IMR-90 (cell line): ENCODE data around the gene NDP. TPM values are rescaled to one million over a fixed set of nuclear protein-coding genes. Genes with fewer than 3 reads are reported as not detected.

Experiments used
- ATAC-seq: fragments of 200-7000 bp; cut with Tn5 transposase; 2 replicates; pipeline ENCODE4 v1.9.1; 2020; ENCODE audit warnings: low read depth, mild to moderate bottlenecking, moderate library complexity
- BruUV-seq: library from RNA; stranded (reverse); fragments of 400-500 nt; replicated peaks from 2 replicates; lab custom pipeline; 2021; lab: Mats Ljungman, UMichigan
- CTCF ChIA-PET: fragments of 300-600 bp; formaldehyde crosslinking; extraction: SDS; loops from one replicate; lab custom pipeline; 2021; ENCODE audit warnings: antibody characterized with exemption; lab: Yijun Ruan, JAX
- POLR2A ChIA-PET: fragments of 300-600 bp; sonication (Branson Sonifier 250); formaldehyde crosslinking; loops from one replicate; lab custom pipeline; 2022; ENCODE audit warnings: antibody characterized with exemption; ENCODE audit not compliant: unreplicated experiment; lab: Charles Lee
- DNase-seq: peaks from one replicate; pipeline ENCODE4 v3.0.0; 2013
- H2AFZ ChIP-seq: replicated peaks from 2 replicates; pipeline ENCODE3; 2013; ENCODE audit warnings: low read length, mild to moderate bottlenecking; ENCODE audit not compliant: poor library complexity
- H2AK5ac ChIP-seq: 2 replicates; pipeline ENCODE4 v1.6.1; 2013; ENCODE audit warnings: low read depth, low read length, inconsistent platforms
- H2AK9ac ChIP-seq: replicated peaks from 2 replicates; pipeline ENCODE3; 2013; ENCODE audit warnings: mild to moderate bottlenecking, low read depth, low read length, moderate library complexity; ENCODE audit not compliant: poor library complexity
- H2BK120ac ChIP-seq: 2 replicates; pipeline ENCODE4 v1.6.1; 2013; ENCODE audit warnings: low read depth, low read length, inconsistent platforms
- H2BK15ac ChIP-seq: 3 replicates; pipeline ENCODE4 v1.6.1; 2013; ENCODE audit warnings: low read depth, low read length, inconsistent platforms
- H2BK20ac ChIP-seq: 2 replicates; pipeline ENCODE4 v1.6.1; 2013; ENCODE audit warnings: low read depth, mild to moderate bottlenecking, inconsistent platforms, low read length, moderate library complexity
- H2BK5ac ChIP-seq: 2 replicates; pipeline ENCODE4 v1.6.1; 2013; ENCODE audit warnings: mild to moderate bottlenecking, low read depth, low read length, inconsistent platforms; ENCODE audit not compliant: poor library complexity, severe bottlenecking
- H3K14ac ChIP-seq: replicated peaks from 2 replicates; pipeline ENCODE4 v1.6.1; 2013; ENCODE audit warnings: low read depth, low read length, inconsistent platforms
- H3K18ac ChIP-seq: 2 replicates; pipeline ENCODE4 v1.6.1; 2013; ENCODE audit warnings: low read depth, low read length, control low read depth
- H3K23ac ChIP-seq: 2 replicates; pipeline ENCODE4 v1.6.1; 2013; ENCODE audit warnings: low read depth, low read length, inconsistent platforms
- H3K27ac ChIP-seq: 2 replicates; pipeline ENCODE4 v1.5.1; 2013; ENCODE audit warnings: mild to moderate bottlenecking, control low read depth, low read length; ENCODE audit not compliant: insufficient read depth
- H3K27me3 ChIP-seq: 2 replicates; pipeline ENCODE4 v1.6.1; 2013; ENCODE audit warnings: low read length; ENCODE audit not compliant: control insufficient read depth, insufficient read depth
- H3K36me3 ChIP-seq: 2 replicates; pipeline ENCODE4 v1.6.1; 2013; ENCODE audit warnings: low read length, mixed read lengths; ENCODE audit not compliant: control insufficient read depth, insufficient read depth
- H3K4ac ChIP-seq: 2 replicates; pipeline ENCODE4 v1.6.1; 2013; ENCODE audit warnings: low read depth, low read length, inconsistent platforms
- H3K4me1 ChIP-seq: 2 replicates; pipeline ENCODE4 v1.6.1; 2013; ENCODE audit warnings: low read length, mixed read lengths; ENCODE audit not compliant: control insufficient read depth, insufficient read depth
- H3K4me2 ChIP-seq: 2 replicates; pipeline ENCODE4 v1.6.1; 2013; ENCODE audit warnings: low read depth, mild to moderate bottlenecking, control low read depth, low read length, moderate library complexity
- H3K4me3 ChIP-seq: 2 replicates; pipeline ENCODE4 v1.5.1; 2013; ENCODE audit warnings: low read depth, mild to moderate bottlenecking, control low read depth, low read length, moderate library complexity; ENCODE audit not compliant: insufficient read depth
- H3K56ac ChIP-seq: 2 replicates; pipeline ENCODE4 v1.6.1; 2013; ENCODE audit warnings: low read length, inconsistent platforms; ENCODE audit not compliant: insufficient read depth; ENCODE audit errors: extremely low read depth
- H3K79me1 ChIP-seq, 2 experiments: 2 replicates each; pipeline ENCODE4 v1.6.1; 2013; ENCODE audit warnings: low read length in 2 of 2, inconsistent platforms in 1 of 2, low read depth in 1 of 2
- H3K9ac ChIP-seq: 2 replicates; pipeline ENCODE4 v1.6.1; 2013; ENCODE audit warnings: low read depth, low read length, control low read depth
- H3K9me1 ChIP-seq: 2 replicates; pipeline ENCODE4 v1.6.1; 2013; ENCODE audit warnings: low read length, inconsistent platforms; ENCODE audit not compliant: insufficient read depth
- H3K9me3 ChIP-seq: 2 replicates; pipeline ENCODE4 v1.6.1; 2013; ENCODE audit warnings: low read length; ENCODE audit not compliant: control insufficient read depth, insufficient read depth
- H4K20me1 ChIP-seq: 2 replicates; pipeline ENCODE4 v1.6.1; 2013; ENCODE audit warnings: low read length, inconsistent platforms; ENCODE audit not compliant: insufficient read depth
- H4K5ac ChIP-seq: 2 replicates; pipeline ENCODE4 v1.6.1; 2013; ENCODE audit warnings: mild to moderate bottlenecking, low read depth, low read length, control low read depth
- H4K8ac ChIP-seq, 2 experiments: 2 replicates each; pipeline ENCODE4 v1.6.1; 2013; ENCODE audit warnings: low read depth in 2 of 2, low read length in 2 of 2, control low read depth in 1 of 2, inconsistent platforms in 1 of 2
- H4K91ac ChIP-seq: 2 replicates; pipeline ENCODE4 v1.6.1; 2013; ENCODE audit warnings: low read depth, low read length, inconsistent platforms; ENCODE audit not compliant: insufficient read depth
- BHLHE40 ChIP-seq: fragments of 150-350 bp; IDR thresholded peaks from 2 replicates; pipeline ENCODE4 v1.6.1; 2016; ENCODE audit warnings: mild to moderate bottlenecking, low read depth, low read length
- CEBPB ChIP-seq: IDR thresholded peaks from 2 replicates; pipeline ENCODE4 v1.6.1; 2012; ENCODE audit warnings: low read depth, low read length, improper control_type of control experiment
- CHD1 ChIP-seq: IDR thresholded peaks from 2 replicates; pipeline ENCODE4 v1.6.1; 2012; ENCODE audit warnings: low read depth, low read length, improper control_type of control experiment
- FOS ChIP-seq: fragments of 150-350 bp; IDR thresholded peaks from 2 replicates; pipeline ENCODE4 v1.6.1; 2016; ENCODE audit warnings: low read depth, low read length
- MXI1 ChIP-seq: IDR thresholded peaks from 2 replicates; pipeline ENCODE4 v1.6.1; 2012; ENCODE audit warnings: low read depth, mild to moderate bottlenecking, low read length, moderate library complexity, borderline replicate concordance
- POLR2A ChIP-seq: IDR thresholded peaks from 2 replicates; pipeline ENCODE4 v1.6.1; 2012; ENCODE audit warnings: mild to moderate bottlenecking, low read depth, low read length
- RAD21 ChIP-seq: IDR thresholded peaks from 2 replicates; pipeline ENCODE4 v1.6.1; 2012; ENCODE audit warnings: low read length, improper control_type of control experiment
- RCOR1 ChIP-seq: IDR thresholded peaks from 2 replicates; pipeline ENCODE4 v1.6.1; 2012; ENCODE audit warnings: mild to moderate bottlenecking, low read length, improper control_type of control experiment; ENCODE audit not compliant: insufficient replicate concordance
- RFX5 ChIP-seq: IDR thresholded peaks from 2 replicates; pipeline ENCODE4 v1.8.0; 2012; ENCODE audit warnings: low read depth, mild to moderate bottlenecking, low read length, moderate library complexity
- SMC3 ChIP-seq: fragments of 150-350 bp; IDR thresholded peaks from 2 replicates; pipeline ENCODE4 v1.6.1; 2016; ENCODE audit warnings: low read depth, mild to moderate bottlenecking, antibody characterized with exemption, low read length, moderate library complexity
- dilution Hi-C: fragments of 300-500 bp; cut with HindIII; formaldehyde crosslinking; loops from one replicate; pipeline ENCODE4 v1.14.3; 2018; ENCODE audit warnings: low sequenced_read_pairs; ENCODE audit not compliant: unreplicated experiment
- in situ Hi-C: fragments of 300-500 bp; cut with MboI; formaldehyde crosslinking; loops from 3 replicates; pipeline ENCODE4 v1.14.3; 2019; ENCODE audit warnings: low sequenced_read_pairs, inconsistent platforms, mixed read lengths
- intact Hi-C: fragments of 100-400 bp; cut with micrococcal nuclease; formaldehyde crosslinking; loops from 2 replicates; pipeline ENCODE4 v1.10.0; 2022
- polyA plus RNA-seq, 3 experiments: library from polyadenylated mRNA; depleted of rRNA; stranded (reverse); fragments of >200 nt; gene quantifications; 2 replicates each; pipeline ENCODE4 v1.2.3, GENCODE V29; 2012; ENCODE audit warnings: low replicate concordance in 1 of 3
- total RNA-seq: library from RNA; depleted of rRNA; stranded (reverse); fragments of >200 nt; gene quantifications from 2 replicates; pipeline ENCODE4 v1.2.3, GENCODE V29; 2012
- TF ChIP-seq, protein P1 (sequence below): fragments of 150-350 bp; IDR thresholded peaks from 2 replicates; pipeline ENCODE4 v1.6.1; 2017; ENCODE audit warnings: mild to moderate bottlenecking, antibody characterized with exemption, low read length, low read depth
- TF ChIP-seq, protein P2 (sequence below): fragments of 150-350 bp; IDR thresholded peaks from 2 replicates; pipeline ENCODE4 v1.6.1; 2016; ENCODE audit warnings: low read depth, mild to moderate bottlenecking, low read length, moderate library complexity, borderline replicate concordance

Gene NDP
- total and polyA plus RNA-seq, 2 of the 4 experiments (the other 2 are of a cell fraction) = 0.36 to 0.39 TPM

DNA sequence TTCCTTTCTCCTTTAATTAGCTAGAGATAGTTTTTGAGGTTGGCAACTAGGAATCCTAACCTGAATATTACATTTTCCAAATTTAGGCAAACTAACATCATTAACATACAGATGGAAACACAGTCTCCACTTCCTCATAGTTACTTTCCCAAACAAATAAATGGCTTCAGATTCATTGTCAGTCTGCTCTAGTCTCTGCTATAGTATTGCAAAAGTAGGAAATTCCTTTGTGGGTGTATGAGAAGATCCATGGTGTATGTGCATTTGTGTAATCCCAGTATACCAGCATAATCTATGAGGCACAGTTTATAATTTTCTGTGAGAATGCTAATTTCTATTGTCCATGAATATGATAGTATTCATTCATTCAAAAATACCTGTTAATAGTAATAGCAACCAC lies 3.0 kb upstream of the NDP start:
- Histone ChIP-seq H3K9me3 (no peaks in the 10 kb centered on the region), H3K4me3 (no peak overlapping the region), H3K23ac (no peak overlapping the region), H3K14ac (no peak overlapping the region), H3K27ac (no peak overlapping the region), H3K36me3 (no peaks in the 10 kb centered on the region), H4K5ac (no peak overlapping the region), H2AFZ (no peak overlapping the region), H2BK20ac (no peak overlapping the region), H3K4me1 (no peaks in the 10 kb centered on the region), H3K9me1 (no peaks in the 10 kb centered on the region), H4K8ac (no peak overlapping the region), H3K18ac (no peak overlapping the region), H2BK5ac (no peak overlapping the region), H2AK9ac (no peak overlapping the region), H3K9ac (no peak overlapping the region), H3K27me3 (peaks cover 5% of the 10 kb centered on the region; the same call in 1 of the 2 replicates), H4K20me1 (no peaks in the 10 kb centered on the region), H3K4ac (no peak overlapping the region), H2BK15ac (no peak overlapping the region), H2BK120ac (no peak overlapping the region), H4K91ac (no peak overlapping the region), H2AK5ac (no peak overlapping the region), H3K56ac (no peak overlapping the region), H3K79me1 (no peaks in the 10 kb centered on the region), H3K4me2 (no peak overlapping the region)
- no peak for TF ChIP-seq RAD21
- TF ChIP-seq, protein P1, sequence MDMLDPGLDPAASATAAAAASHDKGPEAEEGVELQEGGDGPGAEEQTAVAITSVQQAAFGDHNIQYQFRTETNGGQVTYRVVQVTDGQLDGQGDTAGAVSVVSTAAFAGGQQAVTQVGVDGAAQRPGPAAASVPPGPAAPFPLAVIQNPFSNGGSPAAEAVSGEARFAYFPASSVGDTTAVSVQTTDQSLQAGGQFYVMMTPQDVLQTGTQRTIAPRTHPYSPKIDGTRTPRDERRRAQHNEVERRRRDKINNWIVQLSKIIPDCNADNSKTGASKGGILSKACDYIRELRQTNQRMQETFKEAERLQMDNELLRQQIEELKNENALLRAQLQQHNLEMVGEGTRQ = no peak
- TF ChIP-seq RFX5 = no peak
- no peak for TF ChIP-seq SMC3
- no peak for TF ChIP-seq FOS
- TF ChIP-seq, protein P2, sequence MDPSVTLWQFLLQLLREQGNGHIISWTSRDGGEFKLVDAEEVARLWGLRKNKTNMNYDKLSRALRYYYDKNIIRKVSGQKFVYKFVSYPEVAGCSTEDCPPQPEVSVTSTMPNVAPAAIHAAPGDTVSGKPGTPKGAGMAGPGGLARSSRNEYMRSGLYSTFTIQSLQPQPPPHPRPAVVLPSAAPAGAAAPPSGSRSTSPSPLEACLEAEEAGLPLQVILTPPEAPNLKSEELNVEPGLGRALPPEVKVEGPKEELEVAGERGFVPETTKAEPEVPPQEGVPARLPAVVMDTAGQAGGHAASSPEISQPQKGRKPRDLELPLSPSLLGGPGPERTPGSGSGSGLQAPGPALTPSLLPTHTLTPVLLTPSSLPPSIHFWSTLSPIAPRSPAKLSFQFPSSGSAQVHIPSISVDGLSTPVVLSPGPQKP = no peak
- no peak for TF ChIP-seq MXI1
- no peak for TF ChIP-seq CEBPB
- no peak for TF ChIP-seq RCOR1
- no peak for TF ChIP-seq BHLHE40
- TF ChIP-seq CHD1 = no peak
- no peak for TF ChIP-seq POLR2A
- ATAC-seq (no peak), DNase-seq (no peak)
- in situ Hi-C loops (no loop called here), intact Hi-C loops (no loop called here), dilution Hi-C loops (no loop called here)
- POLR2A ChIA-PET = no interaction called here
- BruUV-seq = no TSS peak
- CTCF ChIA-PET = interaction anchor here (0.7 kb wide), 1 partner anchor 38 kb away, joined by 3 read pairs; no protein-coding TSS in a partner anchor
